IMR-90 (cell line): ENCODE data around the gene AQP7. TPM values are rescaled to one million over a fixed set of nuclear protein-coding genes. Genes with fewer than 3 reads are reported as not detected.

ENCODE experiments used
- ATAC-seq: fragments of 200-7000 bp; cut with Tn5 transposase; 2 replicates; pipeline ENCODE4 v1.9.1; 2020; ENCODE audit warnings: low read depth, mild to moderate bottlenecking, moderate library complexity
- BruUV-seq: library from RNA; stranded (reverse); fragments of 400-500 nt; replicated peaks from 2 replicates; lab custom pipeline; 2021; lab: Mats Ljungman, UMichigan
- CTCF ChIA-PET: fragments of 300-600 bp; formaldehyde crosslinking; extraction: SDS; loops from one replicate; lab custom pipeline; 2021; ENCODE audit warnings: antibody characterized with exemption; lab: Yijun Ruan, JAX
- POLR2A ChIA-PET: fragments of 300-600 bp; sonication (Branson Sonifier 250); formaldehyde crosslinking; loops from one replicate; lab custom pipeline; 2022; ENCODE audit warnings: antibody characterized with exemption; ENCODE audit not compliant: unreplicated experiment; lab: Charles Lee
- DNase-seq: peaks from one replicate; pipeline ENCODE4 v3.0.0; 2013
- H2AFZ ChIP-seq: replicated peaks from 2 replicates; pipeline ENCODE3; 2013; ENCODE audit warnings: low read length, mild to moderate bottlenecking; ENCODE audit not compliant: poor library complexity
- H2AK5ac ChIP-seq: 2 replicates; pipeline ENCODE4 v1.6.1; 2013; ENCODE audit warnings: low read depth, low read length, inconsistent platforms
- H2AK9ac ChIP-seq: replicated peaks from 2 replicates; pipeline ENCODE3; 2013; ENCODE audit warnings: mild to moderate bottlenecking, low read depth, low read length, moderate library complexity; ENCODE audit not compliant: poor library complexity
- H2BK120ac ChIP-seq: 2 replicates; pipeline ENCODE4 v1.6.1; 2013; ENCODE audit warnings: low read depth, low read length, inconsistent platforms
- H2BK15ac ChIP-seq: 3 replicates; pipeline ENCODE4 v1.6.1; 2013; ENCODE audit warnings: low read depth, low read length, inconsistent platforms
- H2BK20ac ChIP-seq: 2 replicates; pipeline ENCODE4 v1.6.1; 2013; ENCODE audit warnings: low read depth, mild to moderate bottlenecking, inconsistent platforms, low read length, moderate library complexity
- H2BK5ac ChIP-seq: 2 replicates; pipeline ENCODE4 v1.6.1; 2013; ENCODE audit warnings: mild to moderate bottlenecking, low read depth, low read length, inconsistent platforms; ENCODE audit not compliant: poor library complexity, severe bottlenecking
- H3K14ac ChIP-seq: replicated peaks from 2 replicates; pipeline ENCODE4 v1.6.1; 2013; ENCODE audit warnings: low read depth, low read length, inconsistent platforms
- H3K18ac ChIP-seq: 2 replicates; pipeline ENCODE4 v1.6.1; 2013; ENCODE audit warnings: low read depth, low read length, control low read depth
- H3K23ac ChIP-seq: 2 replicates; pipeline ENCODE4 v1.6.1; 2013; ENCODE audit warnings: low read depth, low read length, inconsistent platforms
- H3K27ac ChIP-seq: 2 replicates; pipeline ENCODE4 v1.5.1; 2013; ENCODE audit warnings: mild to moderate bottlenecking, control low read depth, low read length; ENCODE audit not compliant: insufficient read depth
- H3K27me3 ChIP-seq: 2 replicates; pipeline ENCODE4 v1.6.1; 2013; ENCODE audit warnings: low read length; ENCODE audit not compliant: control insufficient read depth, insufficient read depth
- H3K36me3 ChIP-seq: 2 replicates; pipeline ENCODE4 v1.6.1; 2013; ENCODE audit warnings: low read length, mixed read lengths; ENCODE audit not compliant: control insufficient read depth, insufficient read depth
- H3K4ac ChIP-seq: 2 replicates; pipeline ENCODE4 v1.6.1; 2013; ENCODE audit warnings: low read depth, low read length, inconsistent platforms
- H3K4me1 ChIP-seq: 2 replicates; pipeline ENCODE4 v1.6.1; 2013; ENCODE audit warnings: low read length, mixed read lengths; ENCODE audit not compliant: control insufficient read depth, insufficient read depth
- H3K4me2 ChIP-seq: 2 replicates; pipeline ENCODE4 v1.6.1; 2013; ENCODE audit warnings: low read depth, mild to moderate bottlenecking, control low read depth, low read length, moderate library complexity
- H3K4me3 ChIP-seq: 2 replicates; pipeline ENCODE4 v1.5.1; 2013; ENCODE audit warnings: low read depth, mild to moderate bottlenecking, control low read depth, low read length, moderate library complexity; ENCODE audit not compliant: insufficient read depth
- H3K56ac ChIP-seq: 2 replicates; pipeline ENCODE4 v1.6.1; 2013; ENCODE audit warnings: low read length, inconsistent platforms; ENCODE audit not compliant: insufficient read depth; ENCODE audit errors: extremely low read depth
- H3K79me1 ChIP-seq, 2 experiments: 2 replicates each; pipeline ENCODE4 v1.6.1; 2013; ENCODE audit warnings: low read length in 2 of 2, inconsistent platforms in 1 of 2, low read depth in 1 of 2
- H3K9ac ChIP-seq: 2 replicates; pipeline ENCODE4 v1.6.1; 2013; ENCODE audit warnings: low read depth, low read length, control low read depth
- H3K9me1 ChIP-seq: 2 replicates; pipeline ENCODE4 v1.6.1; 2013; ENCODE audit warnings: low read length, inconsistent platforms; ENCODE audit not compliant: insufficient read depth
- H3K9me3 ChIP-seq: 2 replicates; pipeline ENCODE4 v1.6.1; 2013; ENCODE audit warnings: low read length; ENCODE audit not compliant: control insufficient read depth, insufficient read depth
- H4K20me1 ChIP-seq: 2 replicates; pipeline ENCODE4 v1.6.1; 2013; ENCODE audit warnings: low read length, inconsistent platforms; ENCODE audit not compliant: insufficient read depth
- H4K5ac ChIP-seq: 2 replicates; pipeline ENCODE4 v1.6.1; 2013; ENCODE audit warnings: mild to moderate bottlenecking, low read depth, low read length, control low read depth
- H4K8ac ChIP-seq, 2 experiments: 2 replicates each; pipeline ENCODE4 v1.6.1; 2013; ENCODE audit warnings: low read depth in 2 of 2, low read length in 2 of 2, control low read depth in 1 of 2, inconsistent platforms in 1 of 2
- H4K91ac ChIP-seq: 2 replicates; pipeline ENCODE4 v1.6.1; 2013; ENCODE audit warnings: low read depth, low read length, inconsistent platforms; ENCODE audit not compliant: insufficient read depth
- BHLHE40 ChIP-seq: fragments of 150-350 bp; IDR thresholded peaks from 2 replicates; pipeline ENCODE4 v1.6.1; 2016; ENCODE audit warnings: mild to moderate bottlenecking, low read depth, low read length
- CHD1 ChIP-seq: IDR thresholded peaks from 2 replicates; pipeline ENCODE4 v1.6.1; 2012; ENCODE audit warnings: low read depth, low read length, improper control_type of control experiment
- CTCF ChIP-seq: conservative IDR thresholded peaks from 2 replicates; pipeline ENCODE4 v1.5.1; 2012; ENCODE audit warnings: mild to moderate bottlenecking, low read depth, low read length, improper control_type of control experiment
- ELK1 ChIP-seq: fragments of 150-350 bp; IDR thresholded peaks from 2 replicates; pipeline ENCODE4 v1.6.1; 2016; ENCODE audit warnings: low read depth, mild to moderate bottlenecking, low read length, moderate library complexity, borderline replicate concordance
- FOS ChIP-seq: fragments of 150-350 bp; IDR thresholded peaks from 2 replicates; pipeline ENCODE4 v1.6.1; 2016; ENCODE audit warnings: low read depth, low read length
- MAFK ChIP-seq: IDR thresholded peaks from 2 replicates; pipeline ENCODE4 v1.6.1; 2012; ENCODE audit warnings: low read depth, low read length, improper control_type of control experiment
- MAZ ChIP-seq: IDR thresholded peaks from 2 replicates; pipeline ENCODE4 v1.6.1; 2012; ENCODE audit warnings: low read depth, mild to moderate bottlenecking, low read length, improper control_type of control experiment, moderate library complexity, borderline replicate concordance
- MXI1 ChIP-seq: IDR thresholded peaks from 2 replicates; pipeline ENCODE4 v1.6.1; 2012; ENCODE audit warnings: low read depth, mild to moderate bottlenecking, low read length, moderate library complexity, borderline replicate concordance
- NFE2L2 ChIP-seq: fragments of 150-350 bp; IDR thresholded peaks from 2 replicates; pipeline ENCODE4 v1.6.1; 2016; ENCODE audit warnings: low read depth, mild to moderate bottlenecking, low read length
- RAD21 ChIP-seq: IDR thresholded peaks from 2 replicates; pipeline ENCODE4 v1.6.1; 2012; ENCODE audit warnings: low read length, improper control_type of control experiment
- RCOR1 ChIP-seq: IDR thresholded peaks from 2 replicates; pipeline ENCODE4 v1.6.1; 2012; ENCODE audit warnings: mild to moderate bottlenecking, low read length, improper control_type of control experiment; ENCODE audit not compliant: insufficient replicate concordance
- SMC3 ChIP-seq: fragments of 150-350 bp; IDR thresholded peaks from 2 replicates; pipeline ENCODE4 v1.6.1; 2016; ENCODE audit warnings: low read depth, mild to moderate bottlenecking, antibody characterized with exemption, low read length, moderate library complexity
- WGBS, 2 experiments: methylation state at CpG; one replicate each; pipeline versions ENCODE4 v1.1.5 to v1.1.7; 2013; ENCODE audit warnings: missing lambda C conversion rate in 2 of 2; ENCODE audit not compliant: insufficient read length in 1 of 2; ENCODE audit errors: extremely low coverage in 2 of 2; 5-methylcytosine and 5-hydroxymethylcytosine counted together
- dilution Hi-C: fragments of 300-500 bp; cut with HindIII; formaldehyde crosslinking; loops from one replicate; pipeline ENCODE4 v1.14.3; 2018; ENCODE audit warnings: low sequenced_read_pairs; ENCODE audit not compliant: unreplicated experiment
- in situ Hi-C: fragments of 300-500 bp; cut with MboI; formaldehyde crosslinking; loops from 3 replicates; pipeline ENCODE4 v1.14.3; 2019; ENCODE audit warnings: low sequenced_read_pairs, inconsistent platforms, mixed read lengths
- intact Hi-C: fragments of 100-400 bp; cut with micrococcal nuclease; formaldehyde crosslinking; loops from 2 replicates; pipeline ENCODE4 v1.10.0; 2022
- polyA plus RNA-seq, 3 experiments: library from polyadenylated mRNA; depleted of rRNA; stranded (reverse); fragments of >200 nt; gene quantifications; 2 replicates each; pipeline ENCODE4 v1.2.3, GENCODE V29; 2012; ENCODE audit warnings: low replicate concordance in 1 of 3
- total RNA-seq: library from RNA; depleted of rRNA; stranded (reverse); fragments of >200 nt; gene quantifications from 2 replicates; pipeline ENCODE4 v1.2.3, GENCODE V29; 2012
- TF ChIP-seq, protein P1 (sequence below): fragments of 150-350 bp; IDR thresholded peaks from 2 replicates; pipeline ENCODE4 v1.6.1; 2017; ENCODE audit warnings: mild to moderate bottlenecking, antibody characterized with exemption, low read length, low read depth

The AQP7 gene
- total and polyA plus RNA-seq, 2 of the 4 experiments (the other 2 are of a cell fraction) = 0.07 TPM; not detected in 1

DNA sequence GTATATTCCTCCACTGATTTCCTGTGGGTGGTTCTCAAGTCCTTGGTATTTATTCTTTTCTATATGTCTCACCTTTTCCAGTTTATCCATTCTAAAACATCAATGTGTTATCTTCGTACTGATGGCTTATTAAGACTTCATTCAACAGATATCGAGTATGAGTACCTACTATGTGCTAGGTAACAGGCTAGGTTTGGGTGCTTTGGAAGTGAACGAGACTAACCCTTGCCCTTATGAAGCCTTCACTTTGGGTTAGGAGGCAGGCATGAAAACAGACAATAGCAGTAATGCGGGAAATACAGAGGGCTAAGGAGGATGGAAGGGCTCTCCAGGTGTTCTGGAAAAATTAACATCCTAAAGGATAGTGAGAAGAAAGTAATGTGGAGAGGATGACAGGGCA lies 53.4 kb downstream of the AQP7 start:
- dilution Hi-C loops = no loop called here
- 93% methylated on average over 2 of the region's 4 CpGs; no CpG with 5 or more reads in 1 of the 2 experiments for WGBS, 2 experiments
- H2BK15ac ChIP-seq = no peak overlapping the region
- H3K4me1 ChIP-seq = peaks cover 9% of the 10 kb centered on the region
- ATAC-seq (no peak), DNase-seq (no peak)
- peaks cover 0 to 11% of the 10 kb centered on the region in 2 experiments; a peak in 1 of 4 replicates for H3K79me1 ChIP-seq
- TF ChIP-seq MXI1 (no peak), SMC3 (no peak), RAD21 (no peak), MAZ (no peak), FOS (no peak), RCOR1 (no peak), CTCF (no peak), MAFK (no peak), BHLHE40 (no peak), NFE2L2 (no peak), CHD1 (no peak), ELK1 (no peak)
- TF ChIP-seq, protein P1, sequence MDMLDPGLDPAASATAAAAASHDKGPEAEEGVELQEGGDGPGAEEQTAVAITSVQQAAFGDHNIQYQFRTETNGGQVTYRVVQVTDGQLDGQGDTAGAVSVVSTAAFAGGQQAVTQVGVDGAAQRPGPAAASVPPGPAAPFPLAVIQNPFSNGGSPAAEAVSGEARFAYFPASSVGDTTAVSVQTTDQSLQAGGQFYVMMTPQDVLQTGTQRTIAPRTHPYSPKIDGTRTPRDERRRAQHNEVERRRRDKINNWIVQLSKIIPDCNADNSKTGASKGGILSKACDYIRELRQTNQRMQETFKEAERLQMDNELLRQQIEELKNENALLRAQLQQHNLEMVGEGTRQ = no peak
- no peak overlapping the region for H2BK20ac ChIP-seq
- H3K36me3 ChIP-seq = peaks cover 22% of the 10 kb centered on the region
- no peak overlapping the region for H2BK5ac ChIP-seq
- H3K56ac ChIP-seq = no peak overlapping the region
- no peak overlapping the region for H3K4me2 ChIP-seq
- no peaks in the 10 kb centered on the region; the same call in 1 of the 2 replicates for H4K20me1 ChIP-seq
- no peak overlapping the region for H2BK120ac ChIP-seq
- H3K4ac ChIP-seq = no peak overlapping the region
- H4K5ac ChIP-seq = no peak overlapping the region; the same call in 1 of the 2 replicates
- no TSS peak for BruUV-seq
- no peak overlapping the region for H2AK5ac ChIP-seq
- no peak overlapping the region for H4K91ac ChIP-seq
- no peak overlapping the region for H3K23ac ChIP-seq
- CTCF ChIA-PET = no interaction called here
- H3K9me1 ChIP-seq = peaks cover 9% of the 10 kb centered on the region
- no peak overlapping the region for H3K18ac ChIP-seq
- intact Hi-C loops = no loop called here
- H3K9ac ChIP-seq = no peak overlapping the region
- no peak overlapping the region for H3K27ac ChIP-seq
- H2AFZ ChIP-seq = no peak overlapping the region
- H3K14ac ChIP-seq = no peak overlapping the region
- no peak overlapping the region for H2AK9ac ChIP-seq
- in situ Hi-C loops = no loop called here
- no peak overlapping the region for H3K4me3 ChIP-seq
- no peaks in the 10 kb centered on the region for H3K27me3 ChIP-seq
- no peaks in the 10 kb centered on the region for H3K9me3 ChIP-seq
- H4K8ac ChIP-seq = no peak overlapping the region
- POLR2A ChIA-PET = no interaction called here
